T-helper 1 cell treated with Interleukin-12 subunit alpha and Interleukin-12 subunit beta and Interleukin-4 antibody, amounts not matched to agents 30 μg/mL and 1 μg/mL, for 36 hours (primary cell): Measurements from ENCODE around the gene MATCAP1.

Experiments used
- H3K27ac Mint-ChIP-seq: one replicate; pipeline ENCODE4 v1.8.0; 2021; ENCODE audit warnings: mild to moderate bottlenecking, mixed read lengths
- H3K27me3 Mint-ChIP-seq: one replicate; pipeline ENCODE4 v1.8.0; 2021; ENCODE audit warnings: low read depth, mixed read lengths
- H3K36me3 Mint-ChIP-seq: one replicate; pipeline ENCODE4 v1.8.0; 2021; ENCODE audit warnings: low read depth, mixed read lengths
- H3K4me1 Mint-ChIP-seq: one replicate; pipeline ENCODE4 v1.8.0; 2021; ENCODE audit warnings: low read depth, mixed read lengths
- H3K4me3 Mint-ChIP-seq: one replicate; pipeline ENCODE4 v1.8.0; 2021; ENCODE audit warnings: mild to moderate bottlenecking, moderate library complexity, mixed read lengths
- H3K9me3 Mint-ChIP-seq: one replicate; pipeline ENCODE4 v1.8.0; 2021; ENCODE audit warnings: mixed read lengths

The MATCAP1 gene

GRCh38 chr16:67154578-67155294, 29.0 kb downstream of the MATCAP1 start:
- Mint-ChIP-seq H3K4me3 (peak overlapping the region; percentile 78), H3K4me1 (peaks cover 55% of the 10 kb centered on the region), H3K9me3 (no peaks in the 10 kb centered on the region), H3K27ac (no peak overlapping the region), H3K27me3 (no peaks in the 10 kb centered on the region), H3K36me3 (peaks cover 39% of the 10 kb centered on the region)

- H3K4me3 Mint-ChIP-seq: peak overlapping the region; percentile 79
- H3K27ac Mint-ChIP-seq: peak overlapping the region; percentile 50
Observed at GRCh38 chr16:67151431-67152097, 32.2 kb downstream of the MATCAP1 start.

GRCh38 chr16:67150833-67151396, 32.8 kb downstream of the MATCAP1 start, which contains the start of gene B3GNT9:
Gene B3GNT9 (minus strand): TSS chr16:67150998. CDS start chr16:67150485, 513 bp downstream.
- Mint-ChIP-seq H3K9me3 (no peaks in the 10 kb centered on the region), H3K4me1 (peaks cover 29% of the 10 kb centered on the region), H3K4me3 (peak within 1 kb of the TSS; percentile 79), H3K36me3 (peaks cover 34% of the 10 kb centered on the region), H3K27ac (peak within 1 kb of the TSS; percentile 50), H3K27me3 (no peaks in the 10 kb centered on the region)

More at GRCh38 chr16:67151431-67152097, 32.2 kb downstream of the MATCAP1 start:
- H3K27me3 Mint-ChIP-seq: no peaks in the 10 kb centered on the region
- H3K36me3 Mint-ChIP-seq: peaks cover 34% of the 10 kb centered on the region
- peaks cover 36% of the 10 kb centered on the region for H3K4me1 Mint-ChIP-seq
- H3K9me3 Mint-ChIP-seq: no peaks in the 10 kb centered on the region

GRCh38 chr16:67150047-67150832, 33.5 kb downstream of the MATCAP1 start:
- no peaks in the 10 kb centered on the region for H3K27me3 Mint-ChIP-seq
- H3K36me3 Mint-ChIP-seq: peaks cover 31% of the 10 kb centered on the region
- no peak overlapping the region for H3K4me3 Mint-ChIP-seq
- no peak overlapping the region for H3K27ac Mint-ChIP-seq
- no peaks in the 10 kb centered on the region for H3K9me3 Mint-ChIP-seq
- peaks cover 27% of the 10 kb centered on the region for H3K4me1 Mint-ChIP-seq

GRCh38 chr16:67149276-67150046, 34.3 kb downstream of the MATCAP1 start:
- no peaks in the 10 kb centered on the region for H3K9me3 Mint-ChIP-seq
- H3K27ac Mint-ChIP-seq: no peak overlapping the region
- H3K4me3 Mint-ChIP-seq: peak overlapping the region; percentile 46
- H3K36me3 Mint-ChIP-seq: peaks cover 32% of the 10 kb centered on the region
- H3K27me3 Mint-ChIP-seq: no peaks in the 10 kb centered on the region
- peaks cover 27% of the 10 kb centered on the region for H3K4me1 Mint-ChIP-seq

GRCh38 chr16:67148656-67149275, 35.0 kb downstream of the MATCAP1 start:
- peaks cover 22% of the 10 kb centered on the region for H3K4me1 Mint-ChIP-seq
- no peak overlapping the region for H3K27ac Mint-ChIP-seq
- peaks cover 29% of the 10 kb centered on the region for H3K36me3 Mint-ChIP-seq
- no peaks in the 10 kb centered on the region for H3K9me3 Mint-ChIP-seq
- no peaks in the 10 kb centered on the region for H3K27me3 Mint-ChIP-seq
- peak overlapping the region; percentile 46 for H3K4me3 Mint-ChIP-seq

GRCh38 chr16:67148221-67148620, 35.5 kb downstream of the MATCAP1 start:
- H3K27me3 Mint-ChIP-seq: no peaks in the 10 kb centered on the region
- H3K9me3 Mint-ChIP-seq: no peaks in the 10 kb centered on the region
- peak overlapping the region; percentile 46 for H3K4me3 Mint-ChIP-seq
- peaks cover 19% of the 10 kb centered on the region for H3K4me1 Mint-ChIP-seq
- H3K27ac Mint-ChIP-seq: no peak overlapping the region
- H3K36me3 Mint-ChIP-seq: peaks cover 30% of the 10 kb centered on the region

GRCh38 chr16:67147437-67148140, 36.2 kb downstream of the MATCAP1 start:
- H3K9me3 Mint-ChIP-seq: no peaks in the 10 kb centered on the region
- no peak overlapping the region for H3K4me3 Mint-ChIP-seq
- no peaks in the 10 kb centered on the region for H3K27me3 Mint-ChIP-seq
- peaks cover 27% of the 10 kb centered on the region for H3K36me3 Mint-ChIP-seq
- peaks cover 13% of the 10 kb centered on the region for H3K4me1 Mint-ChIP-seq
- no peak overlapping the region for H3K27ac Mint-ChIP-seq

- peaks cover 28% of the 10 kb centered on the region for H3K36me3 Mint-ChIP-seq
- peaks cover 9% of the 10 kb centered on the region for H3K4me1 Mint-ChIP-seq
- no peaks in the 10 kb centered on the region for H3K27me3 Mint-ChIP-seq
- H3K27ac Mint-ChIP-seq: no peak overlapping the region
- no peaks in the 10 kb centered on the region for H3K9me3 Mint-ChIP-seq
- H3K4me3 Mint-ChIP-seq: no peak overlapping the region
Observed at GRCh38 chr16:67146523-67147357, 37.0 kb downstream of the MATCAP1 start.

- Mint-ChIP-seq H3K27me3 (no peaks in the 10 kb centered on the region), H3K36me3 (peaks cover 33% of the 10 kb centered on the region), H3K4me3 (no peak overlapping the region), H3K9me3 (no peaks in the 10 kb centered on the region), H3K4me1 (peaks cover 2% of the 10 kb centered on the region), H3K27ac (peak overlapping the region; percentile 31)
Observed at GRCh38 chr16:67145746-67146145, 38.0 kb downstream of the MATCAP1 start.

GRCh38 chr16:67144943-67145342, 38.8 kb downstream of the MATCAP1 start:
- H3K36me3 Mint-ChIP-seq: peaks cover 40% of the 10 kb centered on the region
- H3K4me1 Mint-ChIP-seq: peaks cover 2% of the 10 kb centered on the region
- no peak overlapping the region for H3K27ac Mint-ChIP-seq
- H3K4me3 Mint-ChIP-seq: no peak overlapping the region
- H3K27me3 Mint-ChIP-seq: no peaks in the 10 kb centered on the region
- H3K9me3 Mint-ChIP-seq: no peaks in the 10 kb centered on the region

- Mint-ChIP-seq H3K27me3 (no peaks in the 10 kb centered on the region), H3K4me1 (no peaks in the 10 kb centered on the region), H3K27ac (no peak overlapping the region), H3K9me3 (no peaks in the 10 kb centered on the region), H3K36me3 (peaks cover 33% of the 10 kb centered on the region), H3K4me3 (no peak overlapping the region)
Observed at GRCh38 chr16:67142342-67142741, 41.4 kb downstream of the MATCAP1 start.
